VCaP (cell line): ENCODE measurements around the gene SMYD2.

Experiments
- H3K27ac ChIP-seq: fragments of 450-650 bp; 2 replicates; pipeline ENCODE4 v1.5.1; 2017
- TF ChIP-seq, protein P1 (sequence below): fragments of 450-650 bp; conservative IDR thresholded peaks from 2 replicates; pipeline ENCODE4 v1.5.1; 2017; ENCODE audit warnings: mild to moderate bottlenecking, moderate library complexity

The SMYD2 gene

DNA sequence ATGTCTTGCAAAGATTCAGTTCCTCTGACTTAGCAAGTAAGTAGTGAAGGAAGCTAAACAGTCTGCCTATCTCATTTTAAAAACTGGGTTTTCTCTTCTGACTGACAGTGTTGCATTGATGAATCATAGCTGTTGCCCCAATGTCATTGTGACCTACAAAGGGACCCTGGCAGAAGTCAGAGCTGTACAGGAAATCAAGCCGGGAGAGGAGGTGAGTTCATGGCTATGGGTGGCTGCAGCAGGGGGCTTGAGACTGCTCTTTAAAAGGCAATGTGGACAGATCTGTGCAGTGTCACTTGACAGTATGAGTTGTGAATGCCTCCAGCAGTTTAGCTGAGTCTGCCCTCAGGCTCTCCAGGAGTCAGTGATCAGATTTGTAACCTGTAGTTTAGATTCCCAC is 46.6 kb downstream of the SMYD2 start:
- TF ChIP-seq, protein P1, sequence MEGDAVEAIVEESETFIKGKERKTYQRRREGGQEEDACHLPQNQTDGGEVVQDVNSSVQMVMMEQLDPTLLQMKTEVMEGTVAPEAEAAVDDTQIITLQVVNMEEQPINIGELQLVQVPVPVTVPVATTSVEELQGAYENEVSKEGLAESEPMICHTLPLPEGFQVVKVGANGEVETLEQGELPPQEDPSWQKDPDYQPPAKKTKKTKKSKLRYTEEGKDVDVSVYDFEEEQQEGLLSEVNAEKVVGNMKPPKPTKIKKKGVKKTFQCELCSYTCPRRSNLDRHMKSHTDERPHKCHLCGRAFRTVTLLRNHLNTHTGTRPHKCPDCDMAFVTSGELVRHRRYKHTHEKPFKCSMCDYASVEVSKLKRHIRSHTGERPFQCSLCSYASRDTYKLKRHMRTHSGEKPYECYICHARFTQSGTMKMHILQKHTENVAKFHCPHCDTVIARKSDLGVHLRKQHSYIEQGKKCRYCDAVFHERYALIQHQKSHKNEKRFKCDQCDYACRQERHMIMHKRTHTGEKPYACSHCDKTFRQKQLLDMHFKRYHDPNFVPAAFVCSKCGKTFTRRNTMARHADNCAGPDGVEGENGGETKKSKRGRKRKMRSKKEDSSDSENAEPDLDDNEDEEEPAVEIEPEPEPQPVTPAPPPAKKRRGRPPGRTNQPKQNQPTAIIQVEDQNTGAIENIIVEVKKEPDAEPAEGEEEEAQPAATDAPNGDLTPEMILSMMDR, result no peak
- no peak overlapping the region for H3K27ac ChIP-seq

DNA sequence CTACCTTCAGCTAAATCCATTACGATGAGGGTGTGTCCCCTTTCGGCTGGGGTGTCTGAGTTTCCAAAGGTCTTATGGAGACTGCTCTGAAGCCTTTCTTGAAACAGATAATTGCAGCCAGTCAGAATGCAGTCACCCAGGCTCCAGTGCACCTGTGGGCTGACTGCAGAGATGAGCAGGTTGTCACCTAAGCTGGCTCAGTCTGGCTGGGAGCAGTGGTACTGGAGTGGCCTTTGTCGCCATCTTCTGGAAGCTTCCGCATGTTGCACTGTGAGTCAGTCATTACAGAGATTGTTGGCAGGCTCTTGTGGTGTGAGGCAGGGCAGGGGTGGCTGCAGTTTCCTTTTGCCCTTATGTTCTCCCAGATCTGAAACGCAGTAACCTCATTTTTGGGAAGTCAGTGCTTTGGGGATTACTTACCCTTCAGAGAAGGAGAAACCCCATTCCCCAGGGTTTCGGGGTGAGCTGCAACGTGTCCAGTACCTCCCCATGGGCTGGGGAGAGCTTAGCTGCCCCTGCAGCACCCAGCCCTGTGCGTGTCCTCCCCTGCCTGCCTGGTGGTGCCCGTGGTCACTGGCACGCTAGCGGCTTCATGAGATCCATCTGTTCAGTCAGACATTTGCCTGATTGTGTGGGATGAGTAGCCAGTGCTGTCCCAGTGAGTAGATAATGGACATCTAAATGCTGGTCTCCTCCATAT is 48.0 kb downstream of the SMYD2 start:
- no peak overlapping the region; the same call in 1 of the 2 replicates for H3K27ac ChIP-seq
- TF ChIP-seq, protein P1, result peak; percentile 93

DNA sequence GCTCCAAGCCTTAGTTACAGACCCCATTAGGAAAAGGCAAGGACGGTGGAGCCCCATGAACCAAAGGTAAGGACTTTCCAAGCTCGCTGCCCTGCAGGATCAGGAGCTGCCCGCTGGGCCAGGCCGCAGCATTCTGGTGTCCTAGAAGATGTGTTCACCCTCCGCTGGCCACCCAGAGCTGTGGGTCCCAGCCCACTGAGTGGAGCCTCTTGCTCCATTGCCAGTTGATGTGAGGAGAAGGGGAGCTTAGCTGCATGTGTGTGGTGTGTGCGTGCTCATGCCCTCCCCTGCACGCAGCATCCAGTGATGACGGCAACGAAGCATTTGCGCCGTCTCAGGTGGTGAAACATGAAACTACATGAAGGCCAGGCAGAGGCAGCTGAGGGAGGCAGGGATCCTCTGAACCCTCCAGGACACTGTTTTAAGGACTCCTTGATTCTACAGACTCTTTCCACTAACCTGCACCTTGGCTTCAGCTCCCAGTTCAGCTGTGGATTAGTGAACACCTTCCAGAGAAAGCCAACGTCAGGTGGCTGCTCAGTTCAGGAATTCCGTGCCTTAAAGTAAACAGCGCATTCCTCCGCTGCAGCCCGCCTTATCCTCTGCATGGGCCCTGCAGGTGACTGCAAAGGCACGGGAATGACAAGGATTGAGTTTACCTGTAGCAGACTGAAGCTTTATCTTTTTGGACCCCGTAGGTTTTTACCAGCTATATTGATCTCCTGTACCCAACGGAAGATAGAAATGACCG is 48.7 kb downstream of the SMYD2 start:
- no peak overlapping the region for H3K27ac ChIP-seq
- TF ChIP-seq, protein P1, result no peak

DNA sequence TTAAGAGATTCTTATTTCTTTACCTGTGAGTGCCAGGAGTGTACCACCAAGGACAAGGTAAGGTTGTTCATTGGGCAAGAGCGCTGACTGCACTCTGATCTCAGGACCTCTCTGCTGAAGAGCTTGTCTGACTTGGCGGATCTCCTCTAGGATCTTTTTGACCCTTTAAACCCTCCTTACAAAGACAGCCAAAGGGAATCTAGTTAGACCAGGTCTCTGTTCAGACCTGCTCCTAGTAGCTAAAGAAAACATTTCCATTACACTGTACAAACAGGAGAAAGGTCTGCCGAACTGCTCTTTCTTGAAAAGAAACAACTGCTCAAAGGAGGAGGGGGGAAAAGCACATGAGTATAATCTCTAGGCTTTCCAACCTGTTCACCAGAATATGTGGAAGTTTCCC is 49.3 kb downstream of the SMYD2 start:
- TF ChIP-seq, protein P1, result no peak

DNA sequence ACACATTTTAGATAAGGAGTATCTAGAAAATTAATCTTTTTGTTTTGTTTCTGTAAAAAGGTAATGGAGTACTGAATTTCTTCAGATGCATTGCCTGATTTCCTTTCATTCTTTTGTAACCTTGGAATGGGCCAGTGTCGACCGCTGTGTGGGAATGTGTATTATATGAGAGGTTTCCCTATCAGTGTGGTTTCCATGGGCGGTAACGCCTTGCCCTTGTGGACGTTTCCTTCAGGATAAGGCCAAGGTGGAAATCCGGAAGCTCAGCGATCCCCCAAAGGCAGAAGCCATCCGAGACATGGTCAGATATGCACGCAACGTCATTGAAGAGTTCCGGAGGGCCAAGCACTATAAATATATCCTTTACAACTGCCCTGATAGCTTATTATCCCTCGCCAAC is 49.8 kb downstream of the SMYD2 start:
- TF ChIP-seq, protein P1, result no peak
- H3K27ac ChIP-seq, result no peak overlapping the region

More for the DNA sequence above, 49.3 kb downstream of the SMYD2 start:
- no peak overlapping the region for H3K27ac ChIP-seq

DNA sequence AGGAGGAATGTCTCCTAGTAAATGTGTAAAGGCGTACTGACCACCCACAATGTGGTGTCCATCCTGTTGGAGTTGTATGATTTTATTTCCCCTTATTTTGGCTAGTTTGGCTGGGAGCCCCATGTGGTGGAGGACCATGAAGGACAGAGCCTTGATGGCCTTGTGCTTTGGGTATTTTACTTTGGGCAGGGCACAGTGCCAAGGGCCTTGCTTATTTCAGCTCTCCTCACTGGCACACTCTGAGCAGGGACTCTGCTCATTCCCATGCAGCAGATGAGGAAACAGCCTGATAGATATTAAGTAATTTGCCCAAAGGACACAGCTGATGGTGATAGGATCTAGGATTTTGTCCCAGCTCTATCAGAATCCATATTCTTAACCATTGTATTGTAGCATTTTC is 50.2 kb downstream of the SMYD2 start:
- TF ChIP-seq, protein P1, result no peak
- H3K27ac ChIP-seq, result no peak overlapping the region

DNA sequence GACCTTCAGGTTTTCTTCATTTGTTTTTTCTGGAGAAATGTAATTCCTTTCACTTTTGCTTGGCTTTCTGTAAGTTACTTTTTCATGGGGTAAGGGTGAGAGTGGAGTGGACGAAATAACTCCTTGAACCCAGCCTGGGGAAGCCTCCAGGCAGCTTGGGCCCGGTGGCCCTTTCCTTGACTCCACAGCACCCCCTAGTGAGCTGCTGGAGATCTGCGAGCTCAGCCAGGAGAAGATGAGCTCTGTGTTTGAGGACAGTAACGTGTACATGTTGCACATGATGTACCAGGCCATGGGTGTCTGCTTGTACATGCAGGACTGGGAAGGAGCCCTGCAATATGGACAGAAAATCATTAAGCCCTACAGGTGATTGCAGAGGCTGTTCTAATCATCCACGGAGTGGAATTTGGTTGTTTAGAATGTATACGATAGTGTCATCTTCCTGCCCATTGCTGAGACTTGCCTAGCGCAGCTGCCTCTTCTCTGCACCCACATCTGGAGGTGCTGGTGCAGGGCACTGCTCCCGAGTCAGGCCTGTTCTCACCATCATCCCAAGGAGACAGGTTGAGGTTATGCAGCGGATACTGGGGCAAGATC is 51.0 kb downstream of the SMYD2 start:
- H3K27ac ChIP-seq, result no peak overlapping the region
- TF ChIP-seq, protein P1, result peak; percentile 80
